HG03108 (cell line): Measurements from ENCODE around the gene NAALADL2.
"Not testable (repeated sequence)": the region's sequence is repeated elsewhere in the genome, so short reads cannot be mapped to it uniquely, and the experiment has no call there.

Experiments used
- ATAC-seq: cut with Tn5 transposase; IDR thresholded peaks from one replicate; pipeline ENCODE4 v1.9.1; 2021; ENCODE audit warnings: moderate library complexity; ENCODE audit not compliant: unreplicated experiment

Gene NAALADL2

GRCh38 chr3:175247629-175248028, 388.5 kb downstream of the NAALADL2 start:
- ATAC-seq, result no peak

GRCh38 chr3:175248832-175249231, 389.7 kb downstream of the NAALADL2 start:
- ATAC-seq, result no peak

GRCh38 chr3:175255698-175256097, 396.6 kb downstream of the NAALADL2 start:
- no peak for ATAC-seq

- no peak for ATAC-seq
These were observed 398.0 kb downstream of the NAALADL2 start for GRCh38 chr3:175257123-175257522.

DNA sequence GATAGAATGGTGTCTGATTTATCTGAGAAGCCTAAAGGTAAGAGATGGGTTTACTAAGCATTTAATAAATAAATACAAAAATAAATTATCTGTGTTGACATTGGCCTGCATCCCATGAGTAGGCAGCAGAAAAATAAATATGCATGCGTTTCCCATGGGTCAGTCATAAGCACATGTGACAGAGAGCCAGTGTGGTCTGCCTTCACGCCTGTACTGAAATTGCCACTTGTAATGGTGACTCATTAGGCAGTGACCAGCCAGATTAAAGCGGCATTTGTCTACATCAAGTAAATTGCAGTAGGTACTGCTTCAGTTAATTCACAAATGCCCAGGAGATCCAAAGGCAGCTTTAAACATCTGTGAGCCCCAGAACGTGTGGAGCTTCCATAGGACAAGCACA, 399.6 kb downstream of the NAALADL2 start:
- no peak for ATAC-seq

DNA sequence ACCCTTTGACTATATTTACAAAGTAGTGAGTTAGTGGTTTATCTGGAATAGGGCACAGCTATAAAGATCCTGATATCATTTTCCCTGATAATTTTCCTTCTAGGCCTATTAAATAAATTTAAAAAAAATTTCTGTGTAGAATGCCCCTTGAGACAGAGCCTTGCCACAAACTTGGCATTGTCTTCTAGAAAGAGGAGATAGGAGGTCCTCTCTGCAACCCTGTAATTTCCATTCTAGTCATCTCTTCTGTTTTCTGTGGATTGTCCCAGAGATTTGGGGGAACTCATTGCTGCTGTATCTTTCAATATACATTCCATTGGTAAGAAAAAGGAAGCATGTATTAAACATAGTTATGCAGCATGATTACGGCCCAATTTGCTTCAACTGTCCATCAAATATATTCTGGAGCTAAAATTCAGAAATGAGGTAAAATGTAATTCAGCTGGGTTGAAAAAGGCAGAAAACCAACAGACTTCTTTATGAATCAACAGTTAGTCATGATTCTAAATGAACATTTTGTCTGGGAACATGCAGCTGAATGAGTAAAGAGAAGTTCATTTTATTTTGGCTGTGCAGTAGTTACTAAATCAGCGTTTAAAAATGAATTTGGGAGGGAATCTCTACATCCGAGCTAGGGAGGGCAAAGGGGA, 401.1 kb downstream of the NAALADL2 start:
- no peak for ATAC-seq

GRCh38 chr3:175266478-175266877, 407.3 kb downstream of the NAALADL2 start:
- no peak for ATAC-seq

- no peak for ATAC-seq
These were observed 408.0 kb downstream of the NAALADL2 start for GRCh38 chr3:175267121-175267531.

GRCh38 chr3:175267561-175267960, 408.4 kb downstream of the NAALADL2 start:
- no peak for ATAC-seq

GRCh38 chr3:175269394-175269793, 410.3 kb downstream of the NAALADL2 start:
- no peak for ATAC-seq

DNA sequence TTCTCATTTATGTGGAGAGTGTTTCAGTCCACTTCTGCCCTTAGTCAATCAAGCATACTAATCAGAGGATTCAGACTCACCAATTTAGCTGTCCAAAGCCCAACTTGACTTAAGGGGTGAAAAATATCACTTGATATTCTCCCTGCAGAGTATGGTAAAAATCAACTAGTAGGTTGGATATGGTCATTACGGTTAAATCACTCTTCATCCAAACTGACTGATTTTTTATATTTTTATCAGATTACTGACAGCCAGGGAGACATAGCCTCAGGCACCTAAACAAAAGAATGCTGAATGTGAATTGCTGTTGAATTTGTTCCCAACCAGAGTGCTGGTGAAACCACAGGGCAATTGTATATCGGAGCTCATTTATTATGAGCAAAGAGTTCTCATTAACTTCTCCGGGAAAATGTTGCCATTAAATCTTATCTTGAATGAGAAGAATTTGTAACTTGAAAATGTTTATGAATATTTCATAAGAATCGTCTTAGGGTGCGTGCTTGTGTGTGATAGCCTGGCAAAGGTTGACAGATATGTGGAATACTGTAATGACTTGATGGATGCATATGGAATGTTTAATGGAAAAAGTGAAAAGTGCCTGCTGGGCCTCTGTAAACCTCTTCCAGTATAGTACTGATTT, 411.2 kb downstream of the NAALADL2 start:
- ATAC-seq, result no peak

GRCh38 chr3:175270866-175271265, 411.7 kb downstream of the NAALADL2 start:
- no peak for ATAC-seq

- ATAC-seq, result not testable (repeated sequence)
These were observed 412.3 kb downstream of the NAALADL2 start for GRCh38 chr3:175271465-175271864.

DNA sequence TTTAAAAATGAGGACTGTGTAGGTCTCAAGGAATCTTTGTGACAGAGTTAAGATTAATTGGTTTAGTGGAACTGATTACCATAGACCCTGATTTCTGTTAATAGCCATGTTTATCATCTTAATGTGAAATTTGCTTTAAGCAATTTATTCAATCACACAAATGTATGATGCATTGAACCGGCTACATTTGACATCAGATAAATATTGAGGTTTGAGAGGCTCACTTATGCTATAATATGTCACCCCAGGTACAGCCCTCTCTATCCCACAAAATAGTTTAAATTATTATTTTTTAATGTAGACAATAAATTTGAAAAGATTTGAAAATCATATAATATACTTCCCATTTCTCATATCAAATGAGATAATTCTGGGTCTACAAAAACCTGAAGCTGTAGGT, 413.3 kb downstream of the NAALADL2 start:
- no peak for ATAC-seq

GRCh38 chr3:175273573-175273972, 414.4 kb downstream of the NAALADL2 start:
- ATAC-seq, result no peak

- ATAC-seq, result peak; percentile 59
These were observed 414.9 kb downstream of the NAALADL2 start for GRCh38 chr3:175274056-175274455.

GRCh38 chr3:175274474-175275218, 415.5 kb downstream of the NAALADL2 start:
- ATAC-seq, result peak; percentile 44

GRCh38 chr3:175278680-175279079, 419.5 kb downstream of the NAALADL2 start:
- no peak for ATAC-seq

GRCh38 chr3:175279457-175279856, 420.3 kb downstream of the NAALADL2 start:
- ATAC-seq, result no peak

GRCh38 chr3:175279911-175280310, 420.8 kb downstream of the NAALADL2 start:
- ATAC-seq, result no peak

GRCh38 chr3:175287361-175287963, 428.3 kb downstream of the NAALADL2 start:
- ATAC-seq, result peak; percentile 95

DNA sequence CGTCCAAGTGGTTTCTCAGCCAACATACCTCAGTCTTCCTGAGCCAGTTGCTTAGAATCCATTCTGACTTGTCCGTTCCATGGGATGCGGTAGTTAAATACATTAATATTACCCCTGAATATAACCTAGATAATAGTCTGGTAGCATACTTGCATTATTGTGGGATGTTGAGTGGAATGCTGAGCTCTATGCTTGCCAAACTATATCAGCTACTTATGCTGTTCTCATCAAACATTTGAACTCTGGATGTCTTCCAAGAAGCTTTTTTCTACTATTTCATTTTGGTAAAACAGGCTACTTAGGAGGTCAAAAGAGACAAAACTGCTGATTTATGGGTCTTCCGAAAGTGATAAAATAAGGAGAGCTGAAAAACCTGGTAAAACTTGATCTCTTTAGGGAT, 429.5 kb downstream of the NAALADL2 start:
- no peak for ATAC-seq
